HG03159 (cell line): Measurements from ENCODE around the gene A1BG.

ENCODE experiments used
- ATAC-seq: cut with Tn5 transposase; IDR thresholded peaks from one replicate; pipeline ENCODE4 v1.9.1; 2021; ENCODE audit warnings: mild to moderate bottlenecking, moderate library complexity; ENCODE audit not compliant: unreplicated experiment

A1BG gene

DNA sequence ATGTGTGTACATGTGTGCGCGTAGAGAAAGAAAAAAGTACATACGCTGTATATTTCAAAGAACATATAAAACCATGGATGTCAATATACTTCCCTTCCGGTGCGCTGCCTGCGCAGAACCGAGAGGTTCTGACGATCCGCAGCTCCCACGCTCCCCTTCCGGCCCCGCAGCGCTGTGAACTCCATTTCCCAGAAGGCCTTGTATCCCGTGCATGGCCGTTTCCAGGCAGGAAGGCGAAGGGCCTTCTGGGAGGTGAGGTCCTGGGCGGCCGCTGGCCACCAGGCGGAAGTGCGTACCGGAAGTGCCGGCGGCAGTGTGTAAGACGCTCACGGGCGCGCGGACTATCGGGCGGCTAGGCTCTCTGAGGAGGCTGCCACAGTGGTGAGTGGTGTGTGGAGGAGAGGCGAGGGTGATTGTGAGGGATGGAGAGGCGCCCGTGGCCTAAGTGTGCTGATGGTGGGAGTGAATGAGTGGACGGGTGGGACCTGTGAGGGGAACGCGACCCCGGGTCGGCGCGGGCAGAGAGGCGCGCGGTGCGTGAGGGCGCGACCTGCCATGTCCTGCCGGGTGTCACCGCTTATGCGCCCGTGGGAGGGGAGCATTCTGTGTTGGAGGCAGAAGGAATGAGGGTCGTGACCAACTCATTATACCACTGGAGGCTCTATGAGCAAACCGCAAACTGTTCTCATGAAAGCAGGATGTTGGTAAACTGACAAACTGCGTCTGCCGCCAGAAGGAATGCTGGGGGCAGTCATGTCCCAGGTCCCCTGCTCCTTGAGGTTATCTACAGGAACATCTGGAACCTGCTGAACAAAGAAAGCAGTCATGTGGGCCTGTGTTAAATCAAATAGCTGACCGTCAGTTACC lies 48.0 kb downstream of the A1BG start, which contains the start of gene ERVK3-1:
ERVK3-1 (plus strand) TSS at position 313 of the 867 bp plus-strand sequence. CDS start 6,792 bp downstream, outside the sequence.
- ATAC-seq, result peak; percentile 95

DNA sequence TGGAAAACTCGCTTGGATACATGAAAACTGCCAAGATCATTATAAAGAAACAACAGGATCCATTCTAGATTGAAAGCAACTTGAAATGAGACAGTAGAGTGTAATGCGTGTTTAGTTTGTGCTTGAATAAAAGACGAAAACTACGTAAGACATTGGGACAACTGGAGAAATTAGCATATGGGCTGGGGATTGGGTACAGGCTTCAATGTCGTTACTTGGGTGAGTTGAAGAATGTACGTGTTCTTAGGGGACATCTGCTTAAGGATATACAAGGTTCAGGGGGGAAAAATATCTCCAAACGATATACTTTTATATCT lies 48.6 kb downstream of the A1BG start:
- ATAC-seq, result peak; percentile 2

DNA sequence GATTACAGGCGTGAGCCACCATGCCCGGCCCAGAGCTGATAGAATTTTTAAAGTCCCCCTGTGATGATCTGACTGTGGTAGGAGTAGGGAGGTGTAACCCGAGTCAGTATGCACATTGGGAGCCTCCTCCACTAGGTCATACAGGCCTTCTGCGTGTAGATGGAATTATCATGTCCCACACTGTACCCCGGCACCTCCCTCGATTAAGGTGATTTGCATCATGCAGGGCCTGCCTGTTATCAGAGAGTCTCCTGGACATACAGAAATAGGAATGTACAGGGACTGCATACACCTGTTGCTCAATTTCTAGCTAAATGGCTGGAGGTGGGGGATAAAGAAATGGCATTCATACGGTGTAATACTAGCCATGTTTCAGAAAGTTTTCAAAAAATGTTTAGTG lies 49.0 kb downstream of the A1BG start:
- ATAC-seq, result no peak

DNA sequence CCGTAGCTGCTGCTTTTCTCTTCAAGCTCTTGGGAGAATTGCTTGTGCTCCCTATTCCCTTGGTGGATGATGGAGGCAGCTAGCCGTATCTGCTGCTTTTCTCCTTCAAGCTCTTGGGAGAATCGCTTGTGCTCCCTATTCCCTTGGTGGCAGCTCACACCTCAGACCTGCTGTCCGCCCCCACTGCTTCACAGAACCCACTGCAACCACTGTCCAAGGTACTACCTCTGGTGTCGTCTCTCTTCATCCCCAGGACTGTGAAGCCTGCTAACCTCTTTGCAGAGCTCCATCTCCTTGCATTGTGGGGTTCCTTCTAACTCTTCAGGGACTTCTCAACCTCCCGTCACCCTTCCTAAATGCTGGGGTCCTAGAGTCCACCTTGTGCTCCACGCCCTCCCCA lies 52.7 kb downstream of the A1BG start:
- ATAC-seq, result no peak

DNA sequence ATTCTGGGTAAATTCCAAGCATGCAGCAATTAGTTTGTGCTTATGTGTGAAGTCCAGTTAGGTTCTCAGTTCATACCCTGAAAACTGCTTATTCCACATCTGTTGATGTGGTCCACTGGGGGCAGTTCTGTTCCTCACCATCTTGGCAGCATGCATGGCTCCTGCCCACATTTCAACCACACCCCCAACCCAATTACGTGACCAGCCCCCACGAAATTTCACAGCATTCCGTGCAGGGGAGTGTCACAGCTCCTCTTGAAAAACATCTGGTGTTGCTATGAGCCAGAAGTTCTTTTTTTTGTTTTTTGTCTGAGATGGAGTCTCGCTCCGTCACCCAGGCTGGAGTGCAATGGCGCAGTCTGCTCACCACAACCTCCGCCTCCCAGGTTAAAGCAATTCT lies 57.2 kb downstream of the A1BG start:
- ATAC-seq, result no peak
